ENCODE measurements around the gene CASKIN2.
"Not testable (repeated sequence)": the region's sequence is repeated elsewhere in the genome, so short reads cannot be mapped to it uniquely, and the experiment has no call there.

The CASKIN2 gene

DNA sequence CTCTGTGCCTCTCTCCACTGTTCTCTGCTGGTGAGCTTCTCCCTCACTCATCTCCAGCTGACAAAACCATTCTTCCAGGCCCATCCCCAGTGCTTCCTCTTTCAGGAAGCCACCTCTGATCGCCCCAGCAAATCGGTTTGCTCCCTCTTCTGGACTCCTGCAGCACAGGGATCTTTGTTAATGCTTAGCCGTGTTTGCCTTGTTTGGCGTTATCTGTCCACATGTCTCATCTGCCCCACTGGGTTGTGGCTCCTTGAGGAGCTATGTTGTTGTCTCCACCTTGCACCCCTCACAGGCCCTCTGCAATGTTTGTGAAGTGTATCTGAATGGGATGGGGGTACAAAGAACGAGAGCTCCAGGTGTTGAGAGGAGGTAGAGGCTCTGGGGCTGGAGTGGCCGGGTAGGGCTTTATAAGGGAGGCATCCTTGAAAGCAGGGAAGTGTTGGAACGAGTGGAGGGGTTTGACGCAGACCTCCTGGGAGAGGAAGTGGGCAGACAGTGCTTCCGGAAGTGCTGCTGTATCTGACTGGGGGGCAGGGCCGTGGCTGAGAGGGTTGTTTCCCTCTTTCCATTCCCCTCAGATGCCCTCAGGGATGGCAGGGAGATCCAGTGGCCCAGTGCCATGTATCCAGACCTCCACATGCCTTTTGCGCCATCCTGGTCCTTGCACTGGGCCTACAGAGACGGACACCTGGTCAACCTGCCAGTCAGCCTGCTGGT lies 27.8 kb downstream of the CASKIN2 start:
- no peak for DNase-seq

DNA sequence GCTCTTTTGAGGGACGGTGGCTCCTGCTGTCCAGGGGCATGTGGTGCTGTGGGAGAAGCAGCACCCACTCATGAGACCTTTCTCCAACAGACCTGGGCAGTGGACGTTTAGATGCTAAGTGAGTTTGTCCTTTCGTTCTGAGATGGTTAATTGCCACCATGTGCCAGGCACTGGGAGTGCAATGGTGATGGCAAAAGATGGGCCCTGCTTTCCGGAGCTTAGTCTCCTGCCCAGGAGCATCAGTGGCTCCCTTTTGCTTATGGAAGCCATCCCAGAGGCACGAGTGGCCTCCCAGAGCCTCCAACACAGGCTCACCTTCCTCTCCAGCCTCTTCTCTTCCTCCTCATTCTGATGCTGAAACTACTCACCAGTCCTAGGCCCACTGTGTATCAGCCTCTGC lies 28.4 kb downstream of the CASKIN2 start:
- no peak for DNase-seq

DNA sequence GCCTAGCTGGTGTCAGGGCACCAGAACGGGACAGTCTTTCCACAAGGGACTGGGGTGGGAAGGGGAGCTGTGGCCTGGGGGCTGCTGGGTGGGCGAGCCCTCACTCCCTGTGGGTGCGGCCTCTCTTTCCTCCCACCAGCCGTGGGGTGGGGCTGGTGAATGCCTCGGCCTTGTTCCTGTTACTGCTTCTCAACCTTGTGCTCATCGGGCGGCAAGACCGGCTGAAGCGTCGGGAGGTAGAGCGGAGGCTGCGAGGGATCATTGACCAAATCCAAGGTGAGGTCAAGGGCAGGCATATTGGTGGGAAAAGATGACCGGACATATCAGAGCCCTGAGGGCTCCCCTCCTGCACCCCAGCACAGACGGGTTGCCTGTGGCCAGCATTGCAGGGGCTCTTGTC lies 29.2 kb downstream of the CASKIN2 start:
- DNase-seq, result no peak

DNA sequence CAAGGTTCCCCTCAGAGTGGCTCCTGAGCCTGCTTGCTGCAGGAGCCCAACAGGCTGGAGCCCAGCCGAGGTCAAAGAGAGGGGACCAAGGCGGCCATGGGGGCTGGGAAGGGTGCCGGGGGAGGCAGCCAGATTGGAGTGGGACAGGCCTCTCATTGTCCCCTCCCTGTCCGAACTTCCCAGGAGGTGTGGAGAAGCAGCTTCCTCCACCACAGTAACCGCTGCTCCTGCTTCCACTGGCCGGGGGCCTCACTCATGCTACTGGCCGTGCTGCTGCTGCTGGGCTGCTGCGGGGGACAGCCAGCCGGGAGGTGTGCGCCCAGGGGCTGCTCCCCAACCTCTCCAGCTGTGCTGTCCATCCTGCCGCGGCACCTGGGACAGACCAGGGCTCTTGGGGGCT lies 29.6 kb downstream of the CASKIN2 start:
- DNase-seq, result no peak

DNA sequence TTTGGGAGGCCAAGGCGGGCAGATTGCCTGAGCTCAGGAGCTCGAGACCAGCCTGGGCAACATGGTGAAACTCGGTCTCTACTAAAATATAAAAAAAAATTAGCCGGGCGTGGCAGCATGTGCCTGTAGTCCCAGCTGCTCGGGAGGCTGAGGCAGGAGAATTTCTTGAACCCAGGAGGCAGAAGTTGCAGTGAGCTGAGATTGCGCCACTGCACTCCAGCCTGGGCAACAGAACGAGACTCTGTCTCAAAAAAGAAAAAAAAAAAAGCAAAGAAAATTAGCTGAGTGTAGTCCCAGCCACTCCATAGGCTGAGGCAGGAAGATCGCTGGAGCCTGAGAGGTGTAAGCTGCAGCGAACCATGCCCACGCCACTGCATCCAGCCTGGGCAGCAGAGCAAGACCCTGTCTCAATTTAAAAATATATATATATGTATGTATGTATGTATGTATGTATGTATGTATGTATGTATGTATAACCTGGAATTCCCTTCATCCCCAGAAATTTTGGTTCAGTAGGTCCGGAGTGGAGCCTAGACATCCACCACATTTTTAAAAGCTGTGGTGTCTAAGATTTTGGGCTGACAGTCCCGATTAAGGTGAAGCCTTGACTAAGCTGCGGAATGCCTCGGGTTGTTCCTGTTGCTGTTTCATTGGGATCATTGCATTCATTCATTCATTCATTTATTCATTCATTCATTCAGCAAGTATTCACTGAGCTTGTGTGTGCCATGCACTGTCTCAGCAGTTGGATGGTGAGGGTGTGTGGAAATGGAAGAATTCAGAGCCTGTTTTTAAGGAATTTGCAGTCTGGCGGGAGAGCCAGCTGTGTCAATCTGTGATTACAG lies 33.0 kb downstream of the CASKIN2 start:
- no peak for DNase-seq

DNA sequence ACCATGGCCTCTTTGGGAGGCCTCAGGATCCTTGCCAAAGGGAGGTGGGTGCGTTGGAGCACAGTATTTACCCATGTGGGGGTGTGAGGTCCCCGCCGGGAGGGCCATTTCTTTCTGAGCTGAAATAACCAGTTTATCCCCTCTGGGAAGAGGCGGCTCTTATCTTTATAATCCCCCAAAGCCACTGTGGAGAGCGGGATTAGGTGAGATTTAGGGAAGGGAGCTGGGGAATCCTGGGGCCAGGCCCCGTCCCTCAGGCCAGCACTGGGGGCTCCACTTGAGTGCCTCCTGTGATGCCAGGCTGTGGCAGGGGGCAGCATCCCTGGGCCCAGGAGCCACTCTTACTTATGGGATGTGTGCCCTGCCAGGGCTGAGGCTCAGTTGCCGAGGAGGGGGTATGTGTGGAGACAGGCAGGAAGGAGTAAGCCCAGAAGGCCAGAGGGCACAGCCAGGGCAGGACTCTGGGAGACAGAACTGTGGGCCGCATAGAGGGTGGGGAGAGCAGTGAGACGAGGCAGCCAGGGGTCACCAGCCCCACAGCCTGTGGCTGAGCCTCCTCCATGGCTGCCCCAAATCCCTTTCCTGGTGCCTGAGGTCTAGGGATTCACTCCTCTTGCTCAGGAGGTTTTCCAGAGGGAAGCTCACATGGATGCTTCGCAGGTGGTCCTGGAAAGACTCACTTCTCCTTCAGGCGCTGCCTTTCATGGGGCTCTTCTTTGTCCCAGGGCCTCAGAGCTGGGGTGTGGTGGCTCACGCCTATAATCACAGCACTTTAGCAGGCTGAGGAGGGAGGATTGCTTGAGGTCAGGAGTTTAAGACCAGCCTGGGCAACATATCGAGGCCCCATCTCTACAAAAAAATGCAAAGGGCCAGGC lies 33.9 kb downstream of the CASKIN2 start:
- DNase-seq, result no peak

DNA sequence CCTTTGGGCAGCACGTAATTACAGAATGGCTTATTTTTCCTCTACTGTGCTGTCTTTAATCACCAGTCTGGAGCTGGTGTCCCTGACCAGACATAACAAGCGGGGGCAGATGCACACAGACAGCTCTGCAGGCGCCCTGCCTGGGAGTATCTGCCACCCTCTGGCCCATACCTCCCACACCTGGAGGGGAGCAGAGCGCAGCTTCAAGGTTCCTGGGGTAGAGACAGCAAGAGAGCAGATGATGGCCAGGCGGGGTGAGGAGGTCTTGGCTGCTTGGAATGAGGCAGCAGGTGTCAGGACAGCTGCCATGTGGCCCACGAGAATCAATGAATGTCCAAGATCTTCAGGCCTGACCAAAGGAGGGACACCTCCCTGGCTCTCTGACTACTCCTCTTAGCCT lies 35.1 kb downstream of the CASKIN2 start:
- no peak for DNase-seq

DNA sequence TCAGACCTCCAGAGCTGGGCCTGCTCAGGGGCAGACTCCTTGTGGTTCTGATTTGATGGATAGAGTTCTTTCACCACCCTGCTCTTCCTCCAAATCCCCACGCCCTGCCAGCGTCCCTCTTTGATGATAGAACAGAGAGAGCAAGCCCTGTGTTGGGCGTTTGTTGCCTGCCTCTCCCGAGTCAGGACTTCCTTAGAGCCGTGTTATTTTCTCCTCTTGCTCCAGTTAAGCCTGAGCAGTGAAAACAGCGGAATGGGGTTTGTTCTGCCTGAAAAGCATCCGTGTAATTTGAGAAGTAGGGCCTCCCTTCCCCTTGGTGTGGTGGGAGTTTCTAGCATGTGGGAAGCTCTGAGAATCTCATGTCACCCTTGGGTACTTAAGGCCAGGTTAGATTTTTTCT lies 36.8 kb downstream of the CASKIN2 start:
- DNase-seq, result no peak

DNA sequence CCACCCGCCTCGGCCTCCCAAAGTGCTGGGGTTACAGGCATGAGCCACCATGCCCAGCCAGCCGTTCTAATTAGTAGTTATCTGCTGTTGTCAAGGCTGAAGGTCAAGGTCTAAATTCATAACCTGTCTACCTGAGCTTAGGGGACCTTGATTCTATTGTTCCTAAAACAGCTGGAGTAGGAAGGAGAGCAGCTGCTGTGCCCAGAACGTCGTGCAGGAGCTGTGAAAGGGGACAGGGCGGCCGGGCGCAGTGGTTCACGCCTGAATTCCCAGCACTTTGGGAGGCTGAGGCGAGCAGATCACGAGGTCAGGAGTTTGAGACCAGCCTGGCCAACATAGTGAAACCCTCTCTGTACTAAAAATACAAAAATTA lies 37.9 kb downstream of the CASKIN2 start:
- DNase-seq, result not testable (repeated sequence)

DNA sequence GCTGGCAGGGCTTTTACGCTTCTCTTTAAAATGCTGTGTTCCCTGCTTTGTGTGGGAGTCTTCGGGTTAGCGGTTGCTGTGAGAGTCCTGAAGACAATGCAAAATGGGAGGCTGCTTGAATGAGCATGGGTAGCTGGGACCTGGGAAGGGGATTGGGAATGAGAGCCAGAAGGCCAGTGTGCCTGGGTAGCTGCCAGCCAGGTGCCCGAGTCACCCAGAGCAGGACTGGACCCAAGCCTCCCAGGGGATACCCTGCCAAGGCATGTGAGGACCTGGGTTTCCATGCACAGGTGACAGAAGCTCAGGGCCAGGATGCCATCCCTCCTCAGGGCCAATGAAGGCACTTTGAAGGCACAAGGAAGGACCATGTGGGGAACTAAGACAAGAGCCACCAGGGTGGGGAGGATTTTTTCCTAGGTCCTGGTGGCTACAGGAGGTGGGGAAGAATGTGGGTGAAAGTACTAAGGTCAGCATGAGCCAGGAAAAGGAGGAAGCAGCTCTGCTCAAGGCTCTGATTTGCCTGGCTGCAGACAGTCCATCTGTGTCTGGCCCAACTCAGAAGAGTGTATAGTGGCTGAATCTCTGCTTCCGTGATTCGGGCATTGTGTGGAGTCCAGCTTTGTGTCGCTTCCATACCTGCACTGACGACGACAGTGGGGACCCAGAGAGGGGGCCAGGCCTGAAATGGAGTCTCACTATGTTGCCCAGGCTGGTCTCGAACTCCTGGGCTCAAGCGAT lies 38.4 kb downstream of the CASKIN2 start:
- DNase-seq, result no peak

DNA sequence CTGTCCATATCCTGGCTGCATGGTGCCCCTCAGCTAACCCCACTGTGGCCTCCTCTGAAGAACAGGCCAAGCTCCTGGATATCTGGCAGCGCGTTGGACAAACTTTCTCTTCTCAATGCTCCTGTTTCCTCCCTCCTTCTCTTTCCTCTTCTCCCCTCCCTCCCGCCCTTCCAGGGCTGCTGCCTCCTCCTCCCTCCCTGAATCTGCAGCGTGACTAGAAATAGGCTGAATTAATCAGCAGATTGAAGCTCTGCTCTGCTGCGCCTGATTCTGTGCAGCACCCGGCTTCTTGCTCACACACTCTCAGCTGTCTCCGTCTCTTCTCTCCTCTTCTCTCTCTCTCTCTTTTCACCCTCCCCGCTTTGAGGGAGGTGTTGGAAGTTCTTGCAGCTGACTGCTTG lies 39.1 kb downstream of the CASKIN2 start:
- no peak for DNase-seq

DNA sequence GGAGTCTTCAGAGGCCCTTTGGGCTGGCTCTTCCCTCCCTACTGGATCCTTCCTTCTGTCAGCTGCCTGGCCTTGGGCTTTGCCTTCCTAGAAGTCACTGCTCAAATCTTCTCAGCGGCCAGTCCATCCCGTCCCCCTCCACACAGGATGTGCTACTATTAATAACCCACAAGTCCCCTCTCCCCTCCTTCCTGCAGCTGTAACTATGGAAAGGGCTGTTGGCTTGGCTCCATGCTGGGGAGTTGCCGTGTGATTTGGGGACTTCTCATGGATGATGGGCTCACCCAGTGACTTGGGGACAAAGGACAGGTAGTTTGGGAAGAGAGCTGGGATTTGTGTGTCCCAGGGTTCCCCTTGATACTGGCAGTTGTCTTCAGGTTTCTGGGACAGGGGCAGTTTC lies 39.5 kb downstream of the CASKIN2 start:
- DNase-seq, result no peak

DNA sequence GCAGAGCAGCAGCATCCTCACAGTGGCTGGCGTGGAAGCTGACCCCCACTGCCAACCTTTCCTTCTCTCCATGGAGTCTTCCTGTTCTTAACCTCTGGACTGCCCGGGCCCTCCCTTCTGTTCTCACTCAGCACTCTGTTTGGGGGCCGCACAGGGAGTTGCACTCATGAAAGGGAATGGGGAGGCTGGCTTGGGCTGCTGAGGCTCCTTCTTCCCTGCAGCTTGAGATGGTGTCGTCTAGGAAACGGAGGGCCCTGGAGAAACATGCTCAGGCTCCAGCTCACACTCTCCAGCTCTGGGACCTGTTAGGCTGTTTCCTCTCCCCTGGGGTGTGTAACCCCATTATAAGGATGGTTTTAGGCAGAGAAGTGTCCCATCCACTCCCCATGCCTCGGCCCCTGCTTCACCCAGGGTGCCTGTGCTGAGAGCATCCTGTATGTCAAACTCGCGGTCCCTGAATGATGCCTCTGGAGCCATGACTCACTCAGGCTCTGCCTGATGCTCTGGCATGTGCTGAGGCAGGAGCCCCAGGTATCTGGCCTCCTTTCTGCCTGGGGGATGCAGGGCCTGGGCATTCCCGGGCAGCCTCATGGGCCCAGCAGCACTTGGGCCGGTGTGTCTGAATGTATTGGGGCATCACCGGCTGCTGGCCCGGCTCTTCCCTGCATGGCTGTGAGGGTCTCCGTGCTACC lies 40.0 kb downstream of the CASKIN2 start:
- no peak for DNase-seq

DNA sequence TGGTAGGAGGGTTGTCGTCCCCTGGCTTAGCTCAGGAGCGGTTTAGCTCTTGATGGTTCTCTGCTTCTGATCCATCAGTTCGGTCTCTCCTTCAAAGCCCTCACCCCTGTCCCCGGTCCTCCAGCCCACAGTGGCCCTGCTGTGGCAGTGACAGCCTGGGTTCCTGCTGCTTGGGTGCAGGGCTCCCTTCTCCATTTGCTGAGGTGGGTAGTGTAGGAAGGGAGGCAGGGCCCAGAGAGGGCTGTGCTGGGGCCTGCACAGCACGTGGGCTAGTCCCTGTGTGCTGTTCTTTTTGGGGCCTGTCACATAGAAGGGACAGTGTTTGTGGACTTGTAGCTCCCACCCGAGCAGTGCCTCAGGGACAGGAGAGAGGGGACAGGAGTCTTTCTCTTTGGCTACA lies 40.6 kb downstream of the CASKIN2 start:
- DNase-seq, result no peak

DNA sequence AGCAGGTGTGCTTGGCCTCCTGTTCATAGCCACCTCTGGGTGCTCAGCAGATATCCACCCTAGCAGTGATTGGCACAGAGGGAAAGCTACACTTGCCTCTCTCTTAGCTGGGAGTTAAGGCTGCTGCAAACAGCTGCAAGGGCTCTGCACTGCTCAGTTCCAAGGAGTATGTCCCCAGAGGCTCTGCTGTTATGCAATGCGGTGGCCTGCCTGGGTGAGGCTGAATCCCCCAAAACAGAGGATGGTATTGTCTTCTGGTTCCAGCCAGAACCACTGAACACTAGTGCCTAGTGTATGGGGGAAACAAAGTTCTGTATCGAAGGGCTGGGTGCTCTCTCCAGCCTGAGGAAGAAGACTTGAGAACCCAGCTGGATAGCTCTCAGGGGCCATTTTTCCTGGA lies 42.1 kb downstream of the CASKIN2 start:
- no peak for DNase-seq

DNA sequence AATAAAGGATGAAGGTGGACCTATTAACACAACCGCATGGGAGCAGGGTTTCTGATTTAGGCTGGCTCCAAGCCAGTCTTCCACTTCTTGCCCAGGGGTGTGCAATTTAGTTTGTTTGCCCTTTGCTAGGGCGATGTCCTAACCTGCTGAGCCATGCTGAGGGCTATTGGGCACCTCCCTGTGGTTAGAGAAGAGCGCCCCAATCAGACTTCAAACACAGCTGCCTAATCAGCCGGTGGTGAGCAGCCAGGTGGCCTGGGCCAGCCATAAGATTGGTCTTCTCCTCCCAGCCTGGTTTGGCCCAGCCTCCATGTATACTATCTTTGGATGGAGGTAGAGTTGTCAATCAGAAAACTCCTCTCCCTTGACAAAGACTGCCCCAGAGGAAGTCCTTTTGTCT lies 43.2 kb downstream of the CASKIN2 start:
- DNase-seq, result no peak

DNA sequence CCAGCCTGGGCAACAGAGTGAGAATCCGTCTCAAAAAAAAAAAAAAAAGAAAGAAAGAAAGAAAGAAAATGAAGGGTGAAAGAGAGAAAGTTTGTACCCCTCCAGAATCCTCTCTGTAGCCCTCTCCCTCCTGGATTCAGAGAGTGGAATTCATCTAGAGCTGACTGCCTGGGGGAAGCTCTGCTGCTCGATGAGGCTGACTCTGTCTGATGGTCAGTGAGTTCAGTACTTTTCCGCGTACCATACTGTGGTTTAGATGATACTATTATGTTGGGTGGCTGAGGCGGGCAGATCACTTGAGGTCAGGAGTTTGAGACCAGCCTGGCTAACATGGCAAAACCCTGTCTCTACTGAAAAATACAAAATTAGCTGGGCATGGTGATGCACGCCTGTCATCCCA lies 44.1 kb downstream of the CASKIN2 start:
- DNase-seq, result no peak

DNA sequence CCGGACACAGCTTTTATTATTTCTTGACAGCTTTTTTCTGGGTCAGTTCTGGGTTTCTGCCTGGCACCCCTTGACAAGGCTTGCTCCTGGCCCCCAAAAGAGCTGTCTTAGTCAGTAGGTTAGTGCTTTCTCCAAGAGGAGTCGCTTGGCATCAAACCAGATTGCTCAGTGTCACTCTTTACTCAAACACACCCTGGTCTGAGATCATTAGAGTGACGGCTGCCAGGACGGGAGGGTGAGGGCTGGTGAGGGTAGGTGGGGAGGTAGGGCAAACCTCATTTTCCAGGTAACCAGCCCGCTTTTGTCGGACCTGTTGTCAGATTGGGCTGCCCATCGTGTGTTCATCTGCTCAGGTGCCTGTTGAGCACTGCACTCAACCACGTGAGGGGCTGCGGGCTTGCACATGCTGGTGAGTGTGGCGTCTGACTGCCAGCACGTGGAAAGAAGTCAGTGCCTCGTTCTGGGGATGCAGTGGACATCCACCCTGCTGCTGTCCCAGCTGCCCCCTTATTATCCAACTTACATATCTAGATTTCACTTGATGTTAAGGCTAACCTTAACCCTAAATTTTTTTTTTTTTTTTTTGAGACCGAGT lies 46.5 kb downstream of the CASKIN2 start:
- no peak for DNase-seq

DNA sequence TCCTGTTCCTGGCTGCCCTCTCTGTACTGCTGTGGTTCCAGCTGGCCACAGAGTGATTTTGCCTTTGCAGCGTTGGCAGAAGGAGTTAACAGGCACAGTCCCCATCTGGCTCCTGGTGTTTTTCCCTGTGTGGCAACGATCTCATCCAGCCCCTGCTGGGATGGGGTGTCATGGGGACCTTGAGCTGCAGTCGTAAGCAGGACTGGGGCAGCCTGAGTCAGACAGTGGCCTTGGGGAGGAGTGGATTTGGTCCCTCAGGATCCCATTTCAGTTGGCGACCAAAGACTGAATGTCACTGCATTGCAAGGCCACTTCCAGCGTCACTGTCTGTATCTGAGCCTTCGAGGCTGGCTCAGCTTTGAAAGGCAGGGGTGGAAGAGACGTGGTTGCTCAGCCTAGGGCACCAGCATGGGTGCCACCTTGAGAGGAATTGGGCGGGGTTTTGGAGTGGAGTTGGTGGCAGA lies 47.0 kb downstream of the CASKIN2 start:
- no peak for DNase-seq

DNA sequence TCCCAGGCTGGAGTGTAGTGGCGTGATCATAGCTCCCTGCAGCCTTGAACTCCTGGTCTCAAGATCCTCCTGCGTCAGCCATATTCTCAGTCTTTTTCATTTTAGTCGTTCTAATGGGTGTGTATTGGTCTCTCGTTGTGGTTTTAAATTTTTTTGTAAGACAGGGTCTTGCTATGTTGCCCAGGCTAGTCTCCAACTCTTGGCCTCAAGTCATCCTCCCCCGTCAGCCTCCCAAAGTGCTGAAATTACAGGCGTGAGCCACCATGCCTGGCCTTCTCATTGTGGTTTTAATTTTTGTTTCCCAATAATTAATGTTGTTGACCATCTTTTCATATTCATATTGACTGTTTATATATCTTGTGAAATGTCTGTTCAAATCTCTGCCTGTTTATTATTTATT lies 50.3 kb downstream of the CASKIN2 start:
- DNase-seq, result no peak

DNA sequence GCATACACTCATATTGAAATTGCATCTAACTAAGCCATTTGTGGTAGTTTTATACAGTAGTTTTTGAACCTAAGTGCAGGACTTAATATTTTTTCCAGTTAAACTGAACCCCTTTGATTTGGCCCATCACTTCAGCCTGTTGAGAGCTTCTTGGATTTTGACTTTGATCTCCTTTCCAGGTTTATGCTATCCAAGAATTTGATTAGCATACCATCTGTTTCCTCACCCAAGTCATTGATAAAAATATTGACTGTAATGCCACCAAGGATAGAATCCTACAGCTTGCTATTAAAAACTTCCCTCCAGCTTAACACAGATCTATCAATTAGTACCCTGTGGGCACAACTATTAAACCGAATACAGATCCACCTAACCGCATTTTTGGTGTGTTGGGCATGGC lies 51.7 kb downstream of the CASKIN2 start:
- DNase-seq, result no peak

DNA sequence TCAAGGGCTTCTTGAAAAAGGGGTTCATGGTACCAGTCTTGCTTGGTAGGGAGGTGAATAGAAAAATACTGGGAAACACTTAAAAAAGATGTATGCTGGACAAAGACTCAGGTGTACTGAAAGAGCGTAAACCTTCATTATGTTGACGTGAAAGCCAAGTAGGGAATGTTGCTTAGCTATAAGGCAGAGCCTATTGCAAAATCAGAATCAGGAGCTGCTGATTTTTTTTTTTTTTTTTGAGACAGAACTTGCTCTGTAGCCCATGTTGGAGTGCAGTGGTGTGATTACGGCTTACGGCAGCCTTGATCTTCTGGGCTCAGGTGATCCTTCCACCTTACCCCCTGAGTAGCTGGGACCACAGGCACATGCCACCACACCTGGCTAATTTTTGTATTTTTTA lies 55.0 kb downstream of the CASKIN2 start:
- DNase-seq, result no peak

All from NCI-H187 treated with DMSO at 0.1 percent for 48 hours (cell line).